Measurements from ENCODE around the gene DAPP1. TPM values are rescaled to one million over a fixed set of nuclear protein-coding genes. Genes with fewer than 3 reads are reported as not detected.

DAPP1 gene
- total and polyA plus RNA-seq, 10 of the 15 experiments (the other 5 are each of a cell fraction or from before 2014, with no cell fraction given) = 46.5 to 147 (median 74.2) TPM

- TF ChIP-seq ZBTB40 (IDR thresholded peaks at IDR 0.05; ENCODE audit: borderline replicate concordance) = no peak
- TF ChIP-seq RAD51 (IDR thresholded peaks at IDR 0.05) = no peak
- TF ChIP-seq E2F8 (IDR thresholded peaks at IDR 0.05; ENCODE audit: low read depth, partially characterized antibody) = no peak
- no peak for TF ChIP-seq SREBF2 (IDR thresholded peaks at IDR 0.05; ENCODE audit: low read length)
- no peak for TF ChIP-seq STAT3 (IDR thresholded peaks at IDR 0.05; ENCODE audit: low read depth, low read length)
- TF ChIP-seq ATF7 (IDR thresholded peaks at IDR 0.05; ENCODE audit: low read depth) = no peak
- no peak for TF ChIP-seq CHD2 (IDR thresholded peaks at IDR 0.05; ENCODE audit: borderline replicate concordance, low read depth, low read length)
- peak; percentile 75 to 85 (median 79) for TF ChIP-seq CTCF (IDR thresholded peaks at IDR 0.05 in 2 of 3, conservative IDR thresholded peaks at IDR 0.05 in 1 of 3; ENCODE audit: control insufficient read depth in 2 of 3, extremely low read depth in 1 of 3, insufficient read depth in 1 of 3, low read depth in 3 of 3, low read length in 3 of 3)
- no peak for TF ChIP-seq BCL11A (IDR thresholded peaks at IDR 0.05; ENCODE audit: low read depth, low read length)
- no peak for TF ChIP-seq BRCA1 (IDR thresholded peaks at IDR 0.05; ENCODE audit: low read depth, low read length)
- TF ChIP-seq RUNX3 (IDR thresholded peaks at IDR 0.05; ENCODE audit: low read length) = no peak
- TF ChIP-seq CUX1 (IDR thresholded peaks at IDR 0.05; ENCODE audit: insufficient replicate concordance, low read depth, low read length) = no peak
- TF ChIP-seq FOXM1 (IDR thresholded peaks at IDR 0.05; ENCODE audit: low read depth, low read length) = no peak
- no peak for TF ChIP-seq FOXK2 (IDR thresholded peaks at IDR 0.05)
- no peak for TF ChIP-seq ZNF217 (IDR thresholded peaks at IDR 0.05)
These were observed 8.3 kb upstream of the DAPP1 start (continued) for GRCh38 chr4:99808260-99808857.
